Nephron progenitor cell (in vitro differentiated cells): ENCODE data around the gene ADAM10.

Experiments
- DNase-seq: peaks from one replicate; pipeline ENCODE4 v3.0.0; 2021
- H3K27ac Mint-ChIP-seq: 2 replicates; pipeline ENCODE4 v1.8.0; 2021; ENCODE audit warnings: mild to moderate bottlenecking, moderate library complexity, mixed read lengths
- H3K27me3 Mint-ChIP-seq: 2 replicates; pipeline ENCODE4 v1.8.0; 2021; ENCODE audit warnings: mild to moderate bottlenecking, low read depth, mixed read lengths; ENCODE audit not compliant: poor library complexity
- H3K36me3 Mint-ChIP-seq: 2 replicates; pipeline ENCODE4 v1.8.0; 2021; ENCODE audit warnings: low read depth, mixed read lengths
- H3K4me1 Mint-ChIP-seq: 2 replicates; pipeline ENCODE4 v1.8.0; 2021; ENCODE audit warnings: mixed read lengths
- H3K4me3 Mint-ChIP-seq: 2 replicates; pipeline ENCODE4 v1.8.0; 2021; ENCODE audit warnings: mild to moderate bottlenecking, moderate library complexity, mixed read lengths
- H3K9me3 Mint-ChIP-seq: 2 replicates; pipeline ENCODE4 v1.8.0; 2021; ENCODE audit warnings: mild to moderate bottlenecking, moderate library complexity, mixed read lengths
- CTCF ChIP-seq: fragments of 200-600 bp; sonication (generic); IDR thresholded peaks from 2 replicates; pipeline ENCODE4 v1.5.0; 2021; ENCODE audit warnings: antibody characterized with exemption

The ADAM10 gene

GRCh38 chr15:58698887-58699641 lies 50.4 kb downstream of the ADAM10 start:
- Mint-ChIP-seq H3K27ac (no peak overlapping the region), H3K4me3 (no peak overlapping the region), H3K9me3 (peaks cover 58% of the 10 kb centered on the region), H3K27me3 (peaks cover 4% of the 10 kb centered on the region), H3K4me1 (peaks cover 14% of the 10 kb centered on the region), H3K36me3 (peaks cover 72% of the 10 kb centered on the region)
- no peak for DNase-seq
- no peak for TF ChIP-seq CTCF

GRCh38 chr15:58697220-58697619 lies 52.3 kb downstream of the ADAM10 start:
- H3K4me1 Mint-ChIP-seq: peaks cover 14% of the 10 kb centered on the region
- H3K9me3 Mint-ChIP-seq: peaks cover 54% of the 10 kb centered on the region
- DNase-seq: no peak
- H3K36me3 Mint-ChIP-seq: peaks cover 71% of the 10 kb centered on the region
- H3K27ac Mint-ChIP-seq: no peak overlapping the region
- peaks cover 4% of the 10 kb centered on the region for H3K27me3 Mint-ChIP-seq
- H3K4me3 Mint-ChIP-seq: no peak overlapping the region
- TF ChIP-seq CTCF: no peak

DNA sequence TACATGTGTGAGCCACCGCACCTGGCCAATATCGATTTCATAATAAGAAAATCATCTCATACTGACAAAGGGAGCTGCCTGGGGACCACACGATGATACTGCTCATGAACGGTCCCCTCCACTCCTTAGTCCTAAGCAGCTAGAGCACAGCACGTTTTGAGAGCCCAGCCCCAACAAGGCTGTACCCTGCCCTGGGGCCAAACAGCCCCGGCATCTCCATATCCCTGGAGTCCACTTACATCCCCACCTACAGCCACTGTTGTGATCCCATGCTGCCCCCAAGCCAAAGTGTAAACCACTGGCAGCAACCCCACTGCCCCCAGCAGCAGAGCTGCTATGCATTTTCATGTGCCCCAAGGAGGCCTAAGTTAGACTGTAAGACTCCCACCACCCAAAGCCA lies 52.8 kb downstream of the ADAM10 start:
- H3K9me3 Mint-ChIP-seq: peaks cover 52% of the 10 kb centered on the region
- no peak overlapping the region for H3K4me3 Mint-ChIP-seq
- no peak for TF ChIP-seq CTCF
- no peak for DNase-seq
- no peak overlapping the region for H3K27ac Mint-ChIP-seq
- peaks cover 4% of the 10 kb centered on the region for H3K27me3 Mint-ChIP-seq
- peaks cover 71% of the 10 kb centered on the region for H3K36me3 Mint-ChIP-seq
- peaks cover 14% of the 10 kb centered on the region for H3K4me1 Mint-ChIP-seq

DNA sequence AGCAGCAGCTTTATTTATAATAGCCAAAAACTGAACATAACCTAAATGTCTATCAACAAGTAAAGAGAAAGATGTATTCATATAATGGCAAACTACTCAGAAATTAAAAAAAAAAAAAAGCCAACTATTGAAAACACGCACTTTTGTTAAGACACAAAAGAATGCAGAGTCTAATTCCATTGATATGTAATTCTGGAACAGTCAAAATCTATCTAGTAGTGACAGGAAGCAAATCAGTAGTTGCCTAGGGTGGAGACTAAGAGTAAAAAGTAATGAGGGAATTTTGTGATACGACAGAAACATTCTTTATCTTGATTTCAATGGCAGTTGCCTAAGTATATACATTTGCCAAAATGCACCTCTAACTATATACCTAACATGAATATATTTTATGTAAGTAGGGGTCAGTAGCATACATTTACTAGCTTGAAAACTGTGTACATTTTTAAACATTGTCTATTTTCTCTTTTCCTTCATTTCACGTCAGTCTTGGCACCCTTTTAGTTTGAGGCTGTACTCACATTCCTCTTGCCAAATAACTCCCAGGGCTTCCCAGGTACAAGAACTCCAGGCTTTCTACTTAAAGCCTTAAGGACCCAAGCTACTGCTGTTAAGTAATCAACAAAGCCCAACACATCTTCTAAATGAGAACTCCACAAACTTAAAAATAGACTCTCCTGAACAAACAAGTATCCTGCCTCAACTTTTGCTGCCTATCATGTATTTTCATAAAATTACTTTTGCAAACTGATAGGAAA lies 54.7 kb downstream of the ADAM10 start:
- Mint-ChIP-seq H3K4me3 (no peak overlapping the region), H3K36me3 (peaks cover 66% of the 10 kb centered on the region), H3K27ac (peak overlapping the region; percentile 97), H3K27me3 (no peaks in the 10 kb centered on the region), H3K4me1 (peaks cover 14% of the 10 kb centered on the region), H3K9me3 (peaks cover 34% of the 10 kb centered on the region)
- DNase-seq: no peak
- TF ChIP-seq CTCF: no peak

GRCh38 chr15:58690703-58691102 lies 58.8 kb downstream of the ADAM10 start:
- Mint-ChIP-seq H3K4me3 (no peak overlapping the region), H3K27ac (no peak overlapping the region), H3K4me1 (peaks cover 19% of the 10 kb centered on the region), H3K27me3 (no peaks in the 10 kb centered on the region), H3K9me3 (peaks cover 17% of the 10 kb centered on the region), H3K36me3 (peaks cover 54% of the 10 kb centered on the region)
- DNase-seq: no peak
- no peak for TF ChIP-seq CTCF
